ENCODE measurements around the gene SIAH2. TPM values are rescaled to one million over a fixed set of nuclear protein-coding genes. Genes with fewer than 3 reads are reported as not detected.

The SIAH2 gene
- total RNA-seq, 1 experiment from 2014 or later, result 24.0 TPM

- TF ChIP-seq CTCF (IDR thresholded peaks at IDR 0.05), result no peak
- no peak for TF ChIP-seq TCF7L2 (IDR thresholded peaks at IDR 0.05; ENCODE audit: low read depth, low read length)
- TF ChIP-seq SIN3A (IDR thresholded peaks at IDR 0.05; ENCODE audit: borderline replicate concordance, insufficient read depth, low read depth, low read length), result no peak
- TF ChIP-seq POLR2AphosphoS5 (IDR thresholded peaks at IDR 0.05; ENCODE audit: low read depth, low read length), result no peak
- TF ChIP-seq, protein P1, sequence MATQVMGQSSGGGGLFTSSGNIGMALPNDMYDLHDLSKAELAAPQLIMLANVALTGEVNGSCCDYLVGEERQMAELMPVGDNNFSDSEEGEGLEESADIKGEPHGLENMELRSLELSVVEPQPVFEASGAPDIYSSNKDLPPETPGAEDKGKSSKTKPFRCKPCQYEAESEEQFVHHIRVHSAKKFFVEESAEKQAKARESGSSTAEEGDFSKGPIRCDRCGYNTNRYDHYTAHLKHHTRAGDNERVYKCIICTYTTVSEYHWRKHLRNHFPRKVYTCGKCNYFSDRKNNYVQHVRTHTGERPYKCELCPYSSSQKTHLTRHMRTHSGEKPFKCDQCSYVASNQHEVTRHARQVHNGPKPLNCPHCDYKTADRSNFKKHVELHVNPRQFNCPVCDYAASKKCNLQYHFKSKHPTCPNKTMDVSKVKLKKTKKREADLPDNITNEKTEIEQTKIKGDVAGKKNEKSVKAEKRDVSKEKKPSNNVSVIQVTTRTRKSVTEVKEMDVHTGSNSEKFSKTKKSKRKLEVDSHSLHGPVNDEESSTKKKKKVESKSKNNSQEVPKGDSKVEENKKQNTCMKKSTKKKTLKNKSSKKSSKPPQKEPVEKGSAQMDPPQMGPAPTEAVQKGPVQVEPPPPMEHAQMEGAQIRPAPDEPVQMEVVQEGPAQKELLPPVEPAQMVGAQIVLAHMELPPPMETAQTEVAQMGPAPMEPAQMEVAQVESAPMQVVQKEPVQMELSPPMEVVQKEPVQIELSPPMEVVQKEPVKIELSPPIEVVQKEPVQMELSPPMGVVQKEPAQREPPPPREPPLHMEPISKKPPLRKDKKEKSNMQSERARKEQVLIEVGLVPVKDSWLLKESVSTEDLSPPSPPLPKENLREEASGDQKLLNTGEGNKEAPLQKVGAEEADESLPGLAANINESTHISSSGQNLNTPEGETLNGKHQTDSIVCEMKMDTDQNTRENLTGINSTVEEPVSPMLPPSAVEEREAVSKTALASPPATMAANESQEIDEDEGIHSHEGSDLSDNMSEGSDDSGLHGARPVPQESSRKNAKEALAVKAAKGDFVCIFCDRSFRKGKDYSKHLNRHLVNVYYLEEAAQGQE (IDR thresholded peaks at IDR 0.05; ENCODE audit: insufficient read depth in 1 of 2, low read depth in 2 of 2, low read length in 1 of 2), result no peak
- no peaks in the 10 kb centered on the region for H3K9me3 ChIP-seq (ENCODE audit: control insufficient read depth, insufficient read depth, low read depth, low read length)
- no peak overlapping the region for H3K27ac ChIP-seq (ENCODE audit: low read length)
- H3K4me1 ChIP-seq (ENCODE audit: control insufficient read depth, insufficient read depth, low read length), result no peaks in the 10 kb centered on the region
- DNase-seq (ENCODE audit: low read depth, low spot score) (no peak), ATAC-seq (no peak)
- intact Hi-C loops (cut with micrococcal nuclease; ENCODE audit: unreplicated experiment) (no loop called here), in situ Hi-C loops (cut with HindIII; ENCODE audit: low pct_unique_long_range_greater_than_20kb, low sequenced_read_pairs) (no loop called here)
- no peaks in the 10 kb centered on the region for H3K36me3 ChIP-seq (ENCODE audit: control insufficient read depth, insufficient read depth, low read length)
- BruUV-seq (replicated peaks), result no TSS peak
- ChIA-PET POLR2A (no interaction called here), CTCF (no interaction called here)
- no peak overlapping the region for H3K4me3 ChIP-seq (ENCODE audit: low read depth in 2 of 2, low read length in 2 of 2)
- peaks cover 36% of the 10 kb centered on the region for H3K27me3 ChIP-seq (ENCODE audit: control insufficient read depth, insufficient read depth, low read length)
These were observed 42.4 kb upstream of the SIAH2 start for GRCh38 chr3:150805354-150805753.

DNA sequence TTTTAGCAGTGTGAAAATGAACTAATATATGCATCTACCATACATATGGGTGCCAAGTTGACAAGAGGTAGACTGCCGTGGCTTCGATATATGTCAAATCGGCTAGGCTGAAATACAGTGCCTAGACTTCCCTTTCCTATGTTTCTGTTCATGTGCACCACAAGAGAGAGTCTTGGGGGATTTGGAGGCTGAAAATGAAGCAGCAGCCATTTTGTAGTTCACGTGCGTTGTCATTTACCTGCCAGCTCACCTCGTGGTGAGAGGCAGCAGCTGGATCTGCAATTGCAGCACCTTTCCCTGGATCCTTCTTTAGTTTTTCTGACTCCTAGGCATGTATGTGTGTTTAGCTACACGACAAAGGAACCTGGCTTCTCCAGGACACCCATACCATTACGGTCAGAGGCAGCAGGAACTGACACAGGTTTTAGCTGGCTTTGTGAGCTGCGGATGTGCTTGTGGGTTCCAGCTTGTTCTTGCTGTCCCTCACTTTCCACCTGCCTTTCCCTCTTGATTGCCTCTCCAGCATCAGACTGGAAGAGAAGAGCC is 40.5 kb upstream of the SIAH2 start:
- in situ Hi-C loops (cut with HindIII; ENCODE audit: low pct_unique_long_range_greater_than_20kb, low sequenced_read_pairs), result no loop called here
- DNase-seq (ENCODE audit: low read depth, low spot score) (no peak), ATAC-seq (no peak)
- H3K4me1 ChIP-seq (ENCODE audit: control insufficient read depth, insufficient read depth, low read length), result no peaks in the 10 kb centered on the region
- no peaks in the 10 kb centered on the region for H3K36me3 ChIP-seq (ENCODE audit: control insufficient read depth, insufficient read depth, low read length)
- TF ChIP-seq SIN3A (IDR thresholded peaks at IDR 0.05; ENCODE audit: borderline replicate concordance, insufficient read depth, low read depth, low read length), result no peak
- no peak for TF ChIP-seq CTCF (IDR thresholded peaks at IDR 0.05)
- TF ChIP-seq POLR2AphosphoS5 (IDR thresholded peaks at IDR 0.05; ENCODE audit: low read depth, low read length), result no peak
- CTCF ChIA-PET, result no interaction called here
- H3K4me3 ChIP-seq (ENCODE audit: low read depth in 2 of 2, low read length in 2 of 2), result no peak overlapping the region
- BruUV-seq (replicated peaks), result no TSS peak
- POLR2A ChIA-PET, result interaction anchor here (0.5 kb wide), 1 partner anchor 77 kb away, joined by 3 read pairs; no protein-coding TSS in a partner anchor
- H3K9me3 ChIP-seq (ENCODE audit: control insufficient read depth, insufficient read depth, low read depth, low read length), result no peaks in the 10 kb centered on the region
- H3K27me3 ChIP-seq (ENCODE audit: control insufficient read depth, insufficient read depth, low read length), result peaks cover 28% of the 10 kb centered on the region
- H3K27ac ChIP-seq (ENCODE audit: low read length), result no peak overlapping the region
- intact Hi-C loops (cut with micrococcal nuclease; ENCODE audit: unreplicated experiment), result no loop called here
